Measurements from ENCODE around the gene FLT4.

FLT4 gene

DNA sequence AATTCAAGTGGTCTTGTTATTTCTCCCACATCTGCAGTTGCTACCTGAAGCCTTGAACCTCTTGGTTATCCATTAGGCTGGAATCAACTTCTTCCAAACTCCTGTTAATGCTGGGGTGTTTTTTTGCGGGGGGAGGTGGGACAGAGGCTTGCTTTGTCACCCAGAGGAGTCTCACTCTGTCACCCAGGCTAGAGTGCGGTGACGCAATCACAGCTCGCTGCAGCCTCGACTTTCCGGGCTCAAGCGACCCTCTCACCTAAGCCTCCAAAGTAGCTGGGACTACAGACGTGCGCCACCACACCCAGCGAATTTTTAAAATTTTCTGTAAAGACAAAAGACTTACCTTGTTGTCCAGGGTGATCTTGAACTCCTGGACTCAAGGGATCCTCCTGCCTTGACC lies 62.5 kb downstream of the FLT4 start:
- DNase-seq = no peak

DNA sequence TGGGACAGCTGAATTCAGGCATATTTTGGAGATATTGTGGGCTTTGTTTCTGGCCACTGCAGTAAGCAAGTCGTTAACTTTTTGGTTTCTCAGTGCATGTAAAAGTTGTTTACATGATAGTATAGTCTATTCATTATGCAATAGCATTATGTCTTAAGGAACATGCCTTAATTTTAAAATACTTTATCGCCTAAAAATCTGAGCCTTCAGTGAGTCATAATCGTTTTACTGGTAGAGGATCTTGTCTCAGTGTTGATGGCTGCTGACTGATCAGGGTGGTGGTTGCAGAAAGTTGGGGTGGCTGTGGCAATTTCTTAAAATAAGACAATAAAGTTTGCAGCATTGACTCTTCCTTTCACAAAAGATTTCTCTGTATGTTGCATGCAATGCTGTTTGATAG lies 63.2 kb downstream of the FLT4 start:
- no peak for DNase-seq

DNA sequence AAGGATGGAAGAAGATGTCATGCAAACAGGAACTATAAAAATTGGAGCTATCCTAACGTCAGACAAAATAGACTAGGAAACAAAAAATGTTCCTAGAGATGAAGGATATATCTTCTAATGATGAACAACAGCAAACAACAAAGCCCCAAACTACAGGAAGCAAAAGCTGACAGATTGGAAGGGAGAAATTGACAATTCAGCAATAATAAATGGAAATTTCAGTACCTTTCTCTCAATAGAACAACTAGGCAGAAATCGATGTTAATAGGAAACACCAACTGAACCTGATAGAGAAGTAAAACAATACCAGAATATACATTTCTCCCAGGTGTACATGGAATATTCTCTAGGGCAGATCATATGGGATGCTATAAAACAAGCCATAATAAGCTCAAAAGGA lies 65.7 kb downstream of the FLT4 start:
- DNase-seq = no peak

DNA sequence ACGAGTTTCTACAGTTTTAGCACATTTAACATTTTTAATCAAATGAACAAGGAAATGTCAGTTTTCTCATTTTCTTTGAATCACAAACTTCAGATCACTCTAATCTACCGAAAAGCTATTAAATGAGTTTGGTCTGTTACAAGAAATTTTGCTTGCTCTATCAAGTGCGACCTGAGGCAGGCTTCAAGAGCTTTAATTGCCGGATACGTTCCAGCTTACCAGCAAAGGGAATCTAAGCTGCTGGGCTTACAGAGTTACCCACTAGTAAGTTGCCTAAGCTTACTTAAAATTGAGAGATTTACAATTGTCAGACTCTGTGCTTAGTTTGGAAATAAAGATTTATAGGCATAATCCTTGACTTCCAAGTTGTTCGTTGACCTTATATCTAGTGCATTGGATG lies 68.7 kb downstream of the FLT4 start:
- DNase-seq = no peak

DNA sequence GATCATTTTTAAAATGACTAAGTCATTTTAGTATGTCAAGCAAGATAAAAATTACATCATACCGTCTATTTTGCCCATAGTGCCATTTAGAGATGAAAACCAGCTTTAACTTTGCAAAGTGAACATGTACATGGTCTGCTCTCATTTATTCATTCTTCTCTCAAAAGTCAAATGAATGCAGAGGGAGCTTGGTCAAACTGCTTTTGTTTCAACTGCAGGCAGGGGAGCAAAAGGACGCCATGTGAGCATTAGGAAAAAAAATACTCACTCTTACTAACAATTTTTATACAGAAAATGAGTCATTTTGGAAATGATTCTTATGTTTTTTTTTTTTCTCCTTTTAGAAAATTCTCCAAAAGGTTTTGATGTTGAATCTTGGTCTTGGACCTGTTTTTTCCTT lies 73.8 kb downstream of the FLT4 start:
- no peak for DNase-seq

DNA sequence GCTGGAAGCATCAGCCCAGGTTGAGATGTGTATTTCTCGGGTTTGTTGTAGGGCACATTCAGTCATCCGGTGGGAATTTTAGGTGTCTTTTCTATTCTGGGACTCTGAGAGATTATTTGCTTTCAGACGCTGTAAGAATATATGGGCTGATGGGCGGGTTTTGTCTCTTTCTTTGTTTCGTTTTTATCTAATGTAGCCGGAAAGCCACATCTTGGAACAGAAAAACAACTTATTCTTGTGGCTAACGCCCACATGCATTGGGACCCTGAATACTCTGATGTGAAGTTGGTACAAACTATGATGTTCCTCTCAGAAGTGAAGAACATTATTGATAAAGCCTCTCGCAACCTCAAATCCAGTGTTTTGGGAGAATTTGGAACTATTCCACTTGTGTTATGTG lies 80.5 kb downstream of the FLT4 start:
- DNase-seq = no peak

DNA sequence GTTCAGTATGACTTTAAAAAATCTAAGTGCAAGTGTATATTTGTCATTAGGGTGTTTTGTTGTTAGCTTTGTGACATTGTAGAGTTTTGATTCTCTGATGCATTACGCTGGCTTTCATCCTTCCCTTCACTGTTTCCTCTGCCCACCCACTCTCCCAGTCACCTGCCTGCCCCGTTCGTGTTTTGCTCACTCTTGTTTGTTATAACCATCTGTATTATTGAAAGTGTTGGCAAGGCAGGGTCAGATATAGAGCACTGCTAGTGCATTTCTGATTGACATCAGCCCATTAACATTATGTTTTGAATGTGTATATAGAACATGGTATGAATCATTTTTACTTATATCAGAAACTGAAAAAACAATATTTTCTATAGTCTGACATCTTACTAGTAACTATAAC lies 85.4 kb downstream of the FLT4 start:
- no peak for DNase-seq

DNA sequence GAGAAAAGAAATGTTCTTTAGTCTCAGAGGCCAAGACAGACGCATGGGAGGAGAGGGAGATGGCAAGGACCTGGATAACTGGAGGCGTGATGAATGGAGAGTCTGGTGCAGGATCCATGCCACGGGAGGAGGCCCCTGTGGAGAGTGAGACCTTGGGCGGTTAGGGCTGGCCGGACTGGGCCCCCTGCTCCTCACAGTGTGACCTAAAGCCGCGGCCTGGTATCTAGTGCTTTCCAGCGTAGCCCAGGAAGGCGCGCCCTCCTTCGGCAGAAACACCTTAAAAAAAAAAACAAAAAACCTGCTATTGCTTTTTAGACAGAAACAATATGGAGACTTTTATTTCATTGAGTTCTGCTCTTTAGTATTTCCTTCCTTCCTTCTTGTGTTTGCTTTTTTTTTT lies 91.2 kb downstream of the FLT4 start:
- no peak for DNase-seq

DNA sequence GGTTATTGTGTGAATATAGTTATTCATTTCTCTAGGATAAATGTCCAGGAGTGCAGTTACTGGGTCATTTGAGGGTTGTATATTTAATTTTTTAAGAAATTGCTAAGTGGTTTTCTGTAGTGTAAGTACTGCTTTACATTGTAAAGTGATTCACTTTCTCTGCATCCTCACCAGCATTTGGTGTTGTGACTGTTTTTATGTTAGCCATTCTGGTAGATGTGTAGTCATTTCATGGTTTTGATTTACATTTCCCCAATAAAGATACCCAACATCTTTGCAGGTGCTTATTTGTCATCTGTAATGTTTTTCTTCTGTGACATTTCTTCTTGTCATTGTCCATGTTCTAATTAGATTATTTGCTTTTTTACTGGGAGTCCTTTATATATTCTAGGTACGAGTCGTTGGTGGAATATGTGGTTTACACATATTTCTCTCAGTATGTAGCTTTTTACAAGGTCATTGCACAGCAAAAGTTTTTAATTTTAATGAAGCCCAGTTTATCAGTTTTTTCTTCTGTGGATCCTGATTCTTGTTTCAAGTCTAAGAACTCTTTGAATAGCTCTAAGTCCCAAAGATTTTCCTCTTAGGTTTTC lies 92.1 kb downstream of the FLT4 start:
- DNase-seq = no peak

DNA sequence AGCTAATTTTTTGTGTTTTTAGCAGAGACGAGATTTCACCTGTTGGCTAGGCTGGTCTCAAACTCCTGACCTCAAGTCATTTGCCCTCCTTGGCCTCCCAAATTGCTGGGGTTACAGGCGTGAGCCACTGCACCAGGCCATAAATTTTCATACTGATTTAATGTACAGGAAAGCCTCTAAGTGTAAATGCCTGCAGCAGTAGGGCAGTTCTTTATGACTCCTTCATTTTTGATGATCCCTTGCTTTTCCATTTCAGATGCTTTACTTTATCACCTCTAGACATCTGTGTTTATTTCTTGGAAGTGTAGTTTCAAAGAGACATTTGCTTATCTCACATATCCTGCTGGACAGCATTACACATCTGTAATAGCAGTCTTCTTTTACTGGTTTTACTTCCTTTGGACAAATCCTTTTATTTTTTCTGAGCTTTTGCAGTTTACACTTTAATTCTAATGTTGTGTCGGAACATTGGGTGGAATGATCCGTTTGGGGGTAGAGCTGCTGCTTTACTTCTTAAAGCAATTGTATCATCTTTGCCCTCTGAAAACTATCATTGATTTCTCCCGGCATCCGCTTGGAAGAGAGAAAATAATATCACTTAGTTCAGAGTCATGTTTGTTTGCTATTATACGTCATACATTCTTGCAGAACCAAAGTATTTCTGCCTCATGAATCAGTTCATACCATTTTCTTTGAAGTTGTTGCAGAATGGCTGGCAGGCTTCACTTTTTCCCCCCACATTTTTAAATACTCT lies 94.1 kb downstream of the FLT4 start:
- no peak for DNase-seq

DNA sequence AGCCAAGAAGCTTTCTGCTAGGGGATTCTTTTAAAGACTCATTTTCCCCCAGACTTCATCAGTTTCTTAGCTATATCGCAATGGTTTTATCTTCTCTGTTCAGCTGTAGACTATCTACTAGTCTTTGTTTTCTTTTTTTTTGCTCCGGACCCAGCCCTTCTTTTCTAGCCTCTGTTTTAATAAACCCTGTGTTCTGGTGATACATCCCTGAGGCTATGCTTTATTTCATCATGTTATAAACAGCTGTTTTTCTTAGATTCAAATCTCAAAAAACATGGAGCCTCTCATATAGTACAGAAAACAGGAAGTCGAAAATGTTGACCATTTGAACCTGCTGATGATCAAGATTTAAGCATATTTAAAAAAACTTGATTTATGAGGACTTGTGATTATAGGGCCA lies 95.9 kb downstream of the FLT4 start:
- no peak for DNase-seq

Measured in NCI-H446 (cell line).